ENCODE results near the gene OR6C74.

Gene OR6C74

GRCh38 chr12:55244309-55244708 lies at the start of gene OR6C74:
Gene OR6C74, plus strand, starts transcription at chr12:55244609. Its CDS starts 2,679 bp downstream, at chr12:55247288.
- Histone ChIP-seq H3K9ac (ENCODE audit: low read length) (no peak within 1 kb of the TSS), H3K9me3 (ENCODE audit: control insufficient read depth, insufficient read depth, low read depth, low read length) (no peaks in the 10 kb centered on the region), H3K4me1 (ENCODE audit: control insufficient read depth, insufficient read depth, low read length) (no peaks in the 10 kb centered on the region), H3K27ac (ENCODE audit: low read depth, low read length) (no peak within 1 kb of the TSS), H3K4me3 (ENCODE audit: low read depth, low read length) (no peak within 1 kb of the TSS), H3K27me3 (ENCODE audit: control insufficient read depth, insufficient read depth, low read length) (no peaks in the 10 kb centered on the region), H3K36me3 (ENCODE audit: control insufficient read depth, insufficient read depth, low read length) (no peaks in the 10 kb centered on the region)

- no peaks in the 10 kb centered on the region for H3K27me3 ChIP-seq (ENCODE audit: control insufficient read depth, insufficient read depth, low read length)
- H3K4me1 ChIP-seq (ENCODE audit: control insufficient read depth, insufficient read depth, low read length) = no peaks in the 10 kb centered on the region
- no peaks in the 10 kb centered on the region for H3K9me3 ChIP-seq (ENCODE audit: control insufficient read depth, insufficient read depth, low read depth, low read length)
- no peak within 1 kb of the TSS for H3K27ac ChIP-seq (ENCODE audit: low read depth, low read length)
- H3K36me3 ChIP-seq (ENCODE audit: control insufficient read depth, insufficient read depth, low read length) = no peaks in the 10 kb centered on the region
- no peak within 1 kb of the TSS for H3K4me3 ChIP-seq (ENCODE audit: low read depth, low read length)
- H3K9ac ChIP-seq (ENCODE audit: low read length) = no peak within 1 kb of the TSS
These were observed 23.7 kb upstream of the OR6C74 start, which contains the start of gene OR10A7 for GRCh38 chr12:55220725-55221124. Gene OR10A7, plus strand, starts transcription at chr12:55221025. Its CDS starts 0 bp downstream, at chr12:55221025.

- no peak overlapping the region for H3K4me3 ChIP-seq (ENCODE audit: low read depth, low read length)
- no peak overlapping the region for H3K27ac ChIP-seq (ENCODE audit: low read depth, low read length)
- H3K9me3 ChIP-seq (ENCODE audit: control insufficient read depth, insufficient read depth, low read depth, low read length) = no peaks in the 10 kb centered on the region
- H3K4me1 ChIP-seq (ENCODE audit: control insufficient read depth, insufficient read depth, low read length) = no peaks in the 10 kb centered on the region
- H3K36me3 ChIP-seq (ENCODE audit: control insufficient read depth, insufficient read depth, low read length) = no peaks in the 10 kb centered on the region
- H3K9ac ChIP-seq (ENCODE audit: low read length) = no peak overlapping the region
- no peaks in the 10 kb centered on the region for H3K27me3 ChIP-seq (ENCODE audit: control insufficient read depth, insufficient read depth, low read length)
These were observed 17.9 kb upstream of the OR6C74 start for GRCh38 chr12:55226523-55226922.

GRCh38 chr12:55227643-55228042 lies 16.8 kb upstream of the OR6C74 start:
- H3K4me3 ChIP-seq (ENCODE audit: low read depth, low read length) = no peak overlapping the region
- H3K27ac ChIP-seq (ENCODE audit: low read depth, low read length) = no peak overlapping the region
- H3K27me3 ChIP-seq (ENCODE audit: control insufficient read depth, insufficient read depth, low read length) = no peaks in the 10 kb centered on the region
- no peaks in the 10 kb centered on the region for H3K9me3 ChIP-seq (ENCODE audit: control insufficient read depth, insufficient read depth, low read depth, low read length)
- H3K9ac ChIP-seq (ENCODE audit: low read length) = no peak overlapping the region
- H3K36me3 ChIP-seq (ENCODE audit: control insufficient read depth, insufficient read depth, low read length) = no peaks in the 10 kb centered on the region
- H3K4me1 ChIP-seq (ENCODE audit: control insufficient read depth, insufficient read depth, low read length) = no peaks in the 10 kb centered on the region

- Histone ChIP-seq H3K27me3 (ENCODE audit: control insufficient read depth, insufficient read depth, low read length) (no peaks in the 10 kb centered on the region), H3K9ac (ENCODE audit: low read length) (no peak overlapping the region), H3K4me3 (ENCODE audit: low read depth, low read length) (no peak overlapping the region), H3K4me1 (ENCODE audit: control insufficient read depth, insufficient read depth, low read length) (no peaks in the 10 kb centered on the region), H3K36me3 (ENCODE audit: control insufficient read depth, insufficient read depth, low read length) (no peaks in the 10 kb centered on the region), H3K9me3 (ENCODE audit: control insufficient read depth, insufficient read depth, low read depth, low read length) (no peaks in the 10 kb centered on the region), H3K27ac (ENCODE audit: low read depth, low read length) (no peak overlapping the region)
These were observed 1.8 kb downstream of the OR6C74 start for GRCh38 chr12:55246159-55246558.

- no peaks in the 10 kb centered on the region for H3K36me3 ChIP-seq (ENCODE audit: control insufficient read depth, insufficient read depth, low read length)
- no peaks in the 10 kb centered on the region for H3K9me3 ChIP-seq (ENCODE audit: control insufficient read depth, insufficient read depth, low read depth, low read length)
- no peak overlapping the region for H3K9ac ChIP-seq (ENCODE audit: low read length)
- H3K4me3 ChIP-seq (ENCODE audit: low read depth, low read length) = no peak overlapping the region
- no peak overlapping the region for H3K27ac ChIP-seq (ENCODE audit: low read depth, low read length)
- H3K4me1 ChIP-seq (ENCODE audit: control insufficient read depth, insufficient read depth, low read length) = no peaks in the 10 kb centered on the region
- H3K27me3 ChIP-seq (ENCODE audit: control insufficient read depth, insufficient read depth, low read length) = no peaks in the 10 kb centered on the region
These were observed 6.5 kb downstream of the OR6C74 start for GRCh38 chr12:55250944-55251343.

- Histone ChIP-seq H3K27ac (ENCODE audit: low read depth, low read length) (no peak overlapping the region), H3K9me3 (ENCODE audit: control insufficient read depth, insufficient read depth, low read depth, low read length) (no peaks in the 10 kb centered on the region), H3K27me3 (ENCODE audit: control insufficient read depth, insufficient read depth, low read length) (no peaks in the 10 kb centered on the region), H3K36me3 (ENCODE audit: control insufficient read depth, insufficient read depth, low read length) (no peaks in the 10 kb centered on the region), H3K4me3 (ENCODE audit: low read depth, low read length) (no peak overlapping the region), H3K9ac (ENCODE audit: low read length) (no peak overlapping the region), H3K4me1 (ENCODE audit: control insufficient read depth, insufficient read depth, low read length) (no peaks in the 10 kb centered on the region)
These were observed 8.9 kb downstream of the OR6C74 start for GRCh38 chr12:55253281-55253680.

GRCh38 chr12:55256831-55257230 lies 12.4 kb downstream of the OR6C74 start:
- Histone ChIP-seq H3K36me3 (ENCODE audit: control insufficient read depth, insufficient read depth, low read length) (no peaks in the 10 kb centered on the region), H3K9me3 (ENCODE audit: control insufficient read depth, insufficient read depth, low read depth, low read length) (no peaks in the 10 kb centered on the region), H3K9ac (ENCODE audit: low read length) (no peak overlapping the region), H3K4me1 (ENCODE audit: control insufficient read depth, insufficient read depth, low read length) (no peaks in the 10 kb centered on the region), H3K27ac (ENCODE audit: low read depth, low read length) (no peak overlapping the region), H3K27me3 (ENCODE audit: control insufficient read depth, insufficient read depth, low read length) (no peaks in the 10 kb centered on the region), H3K4me3 (ENCODE audit: low read depth, low read length) (no peak overlapping the region)

- Histone ChIP-seq H3K36me3 (ENCODE audit: control insufficient read depth, insufficient read depth, low read length) (no peaks in the 10 kb centered on the region), H3K4me3 (ENCODE audit: low read depth, low read length) (no peak overlapping the region), H3K9me3 (ENCODE audit: control insufficient read depth, insufficient read depth, low read depth, low read length) (no peaks in the 10 kb centered on the region), H3K27ac (ENCODE audit: low read depth, low read length) (no peak overlapping the region), H3K27me3 (ENCODE audit: control insufficient read depth, insufficient read depth, low read length) (no peaks in the 10 kb centered on the region), H3K9ac (ENCODE audit: low read length) (no peak overlapping the region), H3K4me1 (ENCODE audit: control insufficient read depth, insufficient read depth, low read length) (no peaks in the 10 kb centered on the region)
These were observed 13.9 kb downstream of the OR6C74 start for GRCh38 chr12:55258303-55258702.

- Histone ChIP-seq H3K9ac (ENCODE audit: low read length) (no peak overlapping the region), H3K27me3 (ENCODE audit: control insufficient read depth, insufficient read depth, low read length) (no peaks in the 10 kb centered on the region), H3K27ac (ENCODE audit: low read depth, low read length) (no peak overlapping the region), H3K9me3 (ENCODE audit: control insufficient read depth, insufficient read depth, low read depth, low read length) (no peaks in the 10 kb centered on the region), H3K4me1 (ENCODE audit: control insufficient read depth, insufficient read depth, low read length) (no peaks in the 10 kb centered on the region), H3K36me3 (ENCODE audit: control insufficient read depth, insufficient read depth, low read length) (no peaks in the 10 kb centered on the region), H3K4me3 (ENCODE audit: low read depth, low read length) (no peak overlapping the region)
These were observed 36.6 kb downstream of the OR6C74 start for GRCh38 chr12:55280991-55281390.

GRCh38 chr12:55289999-55290398 lies 45.6 kb downstream of the OR6C74 start:
- Histone ChIP-seq H3K4me3 (ENCODE audit: low read depth, low read length) (no peak overlapping the region), H3K27ac (ENCODE audit: low read depth, low read length) (no peak overlapping the region), H3K4me1 (ENCODE audit: control insufficient read depth, insufficient read depth, low read length) (no peaks in the 10 kb centered on the region), H3K27me3 (ENCODE audit: control insufficient read depth, insufficient read depth, low read length) (no peaks in the 10 kb centered on the region), H3K36me3 (ENCODE audit: control insufficient read depth, insufficient read depth, low read length) (no peaks in the 10 kb centered on the region), H3K9ac (ENCODE audit: low read length) (no peak overlapping the region), H3K9me3 (ENCODE audit: control insufficient read depth, insufficient read depth, low read depth, low read length) (no peaks in the 10 kb centered on the region)

Measured in HUES6 (cell line).